Endothelial cell of umbilical vein (primary cell): Measurements from ENCODE around the gene XRN2.

ENCODE experiments used
- CTCF ChIP-seq, 2 donors: IDR thresholded peaks; 1 replicate in 1 of 2; 2 replicates in 1 of 2; pipeline ENCODE4 v1.5.1; 2011; ENCODE audit warnings: low read length in 2 of 2, mild to moderate bottlenecking in 2 of 2, moderate library complexity in 2 of 2, control low read depth in 1 of 2, inconsistent platforms in 1 of 2, low read depth in 1 of 2; ENCODE audit not compliant: insufficient read depth in 1 of 2; ENCODE audit errors: extremely low read depth in 1 of 2
- EZH2 ChIP-seq: IDR thresholded peaks from 2 replicates; pipeline ENCODE4 v1.6.1; 2012; ENCODE audit warnings: borderline replicate concordance, low read depth, mild to moderate bottlenecking, moderate library complexity, low read length, inconsistent platforms; ENCODE audit not compliant: severe bottlenecking
- GATA2 ChIP-seq: IDR thresholded peaks from 2 replicates; pipeline ENCODE4 v1.7.0; 2011; ENCODE audit warnings: low read depth, mild to moderate bottlenecking, moderate library complexity, mixed read lengths, low read length; ENCODE audit not compliant: insufficient read length, insufficient read depth
- JUN ChIP-seq: IDR thresholded peaks from 2 replicates; pipeline ENCODE4 v1.6.1; 2011; ENCODE audit warnings: borderline replicate concordance, low read depth; ENCODE audit not compliant: insufficient read length, insufficient read depth
- MAX ChIP-seq: IDR thresholded peaks from 2 replicates; pipeline ENCODE4 v1.6.1; 2011; ENCODE audit not compliant: insufficient read depth, insufficient read length
- MYC ChIP-seq: IDR thresholded peaks from one replicate; pipeline ENCODE4 v1.6.1; 2011; ENCODE audit warnings: mild to moderate bottlenecking, low read depth, low read length
- POLR2A ChIP-seq: IDR thresholded peaks from 2 replicates; pipeline ENCODE4 v1.6.1; 2012; ENCODE audit warnings: low read depth, mild to moderate bottlenecking, control low read depth, low read length
- POLR2AphosphoS5 ChIP-seq: IDR thresholded peaks from 2 replicates; pipeline ENCODE4 v1.6.1; 2012; ENCODE audit warnings: low read depth, mild to moderate bottlenecking, control low read depth, low read length, moderate library complexity; ENCODE audit not compliant: insufficient read depth

- TF ChIP-seq MYC (no peak), GATA2 (no peak), EZH2 (no peak), CTCF (IDR thresholded peaks at IDR 0.05; ENCODE audit: extremely low read depth in 1 of 2, insufficient read depth in 1 of 2, low read depth in 1 of 2, low read length in 2 of 2) (no peak), MAX (no peak), POLR2A (no peak), POLR2AphosphoS5 (no peak), JUN (no peak)
These were observed 73.5 kb downstream of the XRN2 start for GRCh38 chr20:21376626-21377025.
